Spleen (tissue), 11 donors: ENCODE data around the gene ZBTB5. TPM values are rescaled to one million over a fixed set of nuclear protein-coding genes. Genes with fewer than 3 reads are reported as not detected.
A peak's percentile ranks its signal among the peaks of the same experiment; 100 is the strongest.

ENCODE experiments used
- DNase-seq: peaks from one replicate; pipeline ENCODE4 v3.0.0-alpha.2; 2020
- H3K27ac ChIP-seq, 8 donors: fragments of 200-600 bp; sonication (generic) in 7 of 8; 1 replicate in 4 of 8; 2 replicates in 4 of 8; pipeline versions ENCODE4 v1.5.0 to v1.8.0; 2016 to 2021; ENCODE audit warnings: inconsistent platforms in 4 of 8, mild to moderate bottlenecking in 4 of 8, moderate library complexity in 1 of 8
- H3K27me3 ChIP-seq, 7 donors: fragments of 200-600 bp; sonication (generic) in 6 of 7; replicated peaks in 1 of 7; 1 replicate in 4 of 7; 2 replicates in 3 of 7; pipeline versions ENCODE4 v1.5.0 to v1.8.0; 2016 to 2021; ENCODE audit warnings: inconsistent platforms in 3 of 7, mild to moderate bottlenecking in 1 of 7
- H3K36me3 ChIP-seq, 6 donors: fragments of 200-600 bp; sonication (generic) in 5 of 6; 1 replicate in 4 of 6; 2 replicates in 2 of 6; pipeline versions ENCODE4 v1.5.0 to v1.8.0; 2016 to 2021; ENCODE audit warnings: inconsistent platforms in 2 of 6
- H3K4me1 ChIP-seq, 6 donors: fragments of 200-600 bp; sonication (generic) in 5 of 6; 1 replicate in 3 of 6; 2 replicates in 3 of 6; pipeline versions ENCODE4 v1.5.0 to v1.8.0; 2016 to 2021; ENCODE audit warnings: inconsistent platforms in 3 of 6
- H3K4me3 ChIP-seq, 8 donors: fragments of 200-600 bp; sonication (generic) in 7 of 8; 1 replicate in 4 of 8; 2 replicates in 4 of 8; pipeline versions ENCODE4 v1.5.0 to v1.8.0; 2016 to 2021; ENCODE audit warnings: inconsistent platforms in 4 of 8, mild to moderate bottlenecking in 4 of 8, moderate library complexity in 2 of 8
- H3K9me3 ChIP-seq, 8 donors: fragments of 200-600 bp; sonication (generic) in 7 of 8; 1 replicate in 4 of 8; 2 replicates in 4 of 8; pipeline versions ENCODE4 v1.5.0 to v1.8.0; 2016 to 2021; ENCODE audit warnings: inconsistent platforms in 4 of 8
- CTCF ChIP-seq, 11 experiments: fragments of 200-600 bp in 7 of 11; fragments of 450-650 bp in 4 of 11; sonication (generic) in 4 of 11; IDR thresholded peaks in 8 of 11; conservative IDR thresholded peaks in 3 of 11; 1 replicate in 7 of 11; 2 replicates in 4 of 11; pipeline versions ENCODE4 v1.4.0 to v1.8.0; 2016 to 2021; ENCODE audit warnings: antibody characterized with exemption in 11 of 11, inconsistent platforms in 4 of 11, mild to moderate bottlenecking in 1 of 11
- POLR2A ChIP-seq, 3 donors: fragments of 450-650 bp; IDR thresholded peaks; one replicate each; pipeline ENCODE4 v1.5.1; 2017; ENCODE audit warnings: antibody characterized with exemption in 3 of 3, mild to moderate bottlenecking in 1 of 3
- POLR2AphosphoS5 ChIP-seq, 3 donors: sonication (generic); formaldehyde crosslinking; IDR thresholded peaks; one replicate each; pipeline ENCODE4 v1.5.1; 2017; ENCODE audit warnings: antibody characterized with exemption in 3 of 3
- WGBS, 5 donors: extraction: QIAGEN DNeasy Blood & Tissue Kit in 3 of 5; methylation state at CpG; one replicate each; pipeline versions ENCODE4 v1.1.5 to v1.1.7; 2013 to 2018; 5-methylcytosine and 5-hydroxymethylcytosine counted together
- intact Hi-C: fragments of 100-400 bp; cut with DNase I; formaldehyde crosslinking; loops from one replicate; pipeline ENCODE4 v1.15.0; 2023; ENCODE audit warnings: low total_unique reads
- polyA plus RNA-seq, 3 donors: library from polyadenylated mRNA; stranded (reverse); fragments of 200-250 nt; gene quantifications; one replicate each; pipeline ENCODE4 v1.2.1, GENCODE V29; 2013
- total RNA-seq, 7 donors: library from RNA; depleted of rRNA in 3 of 7; stranded (reverse); fragments of >200 nt in 3 of 7; fragmentation: NEBNext Ultra II Directional in 4 of 7; extraction: Animal tissue kit (Norgen Biotek cat#: 25700) in 4 of 7; gene quantifications; one replicate each; pipeline versions ENCODE4 v1.1.0 to v1.2.1, GENCODE V29; 2016 to 2021
- donor health status: healthy with polysubstance abuse.
- donor health status: DM: no; HTN: no; CAD: no; lungs with moderate emphysema.
- donor health status: DM: no; HTN: no; CAD: no.
- donor health status: Bipolar disorder and iron deficiency.
- donor health status: healthy.
- donor health status: DM: no; HTN: no; CAD: no.
- donor health status: DM: yes; HTN: yes; CAD: no.

The ZBTB5 gene
- total and polyA plus RNA-seq, 10 donors: 4.7 to 15.1 (median 11.5) TPM

- H3K9me3 ChIP-seq: no peaks in the 10 kb centered on the region
- no peak for TF ChIP-seq POLR2A (IDR thresholded peaks at IDR 0.05)
- TF ChIP-seq CTCF (IDR thresholded peaks at IDR 0.05 in 8 of 11, conservative IDR thresholded peaks at IDR 0.05 in 3 of 11): no peak
- H3K27me3 ChIP-seq: no peaks in the 10 kb centered on the region
- peaks cover 0 to 100% (median 74%) of the 10 kb centered on the region in 6 donors for H3K36me3 ChIP-seq
- WGBS, 5 donors: 90 to 97% (median 95%) methylated on average over 6 of the region's 6 CpGs
- H3K4me3 ChIP-seq: no peak overlapping the region
- intact Hi-C loops: no loop called here
- no peak for DNase-seq
- H3K27ac ChIP-seq: no peak overlapping the region
- H3K4me1 ChIP-seq: peaks cover 7 to 25% (median 16%) of the 10 kb centered on the region in 6 donors
Observed at GRCh38 chr9:37437010-37437409, 28.2 kb downstream of the ZBTB5 start.

DNA sequence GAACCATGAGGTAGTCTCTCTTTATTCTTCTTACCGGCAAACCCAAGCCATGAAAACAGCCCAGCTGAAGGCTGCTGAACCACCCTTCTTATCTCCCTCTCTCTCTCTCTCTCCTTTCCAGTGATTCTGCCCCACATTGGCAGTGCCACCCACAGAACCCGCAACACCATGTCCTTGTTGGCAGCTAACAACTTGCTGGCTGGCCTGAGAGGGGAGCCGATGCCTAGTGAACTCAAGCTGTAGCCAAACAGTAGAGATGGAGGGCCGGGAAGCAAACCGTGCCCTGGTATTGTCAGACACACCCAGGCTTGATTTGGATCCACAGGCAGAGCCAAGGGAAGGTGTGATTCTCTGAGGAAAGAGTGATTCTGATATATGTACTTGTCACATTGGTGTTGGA lies 28.7 kb downstream of the ZBTB5 start:
- intact Hi-C loops: no loop called here
- no peak overlapping the region for H3K27ac ChIP-seq
- DNase-seq: no peak

DNA sequence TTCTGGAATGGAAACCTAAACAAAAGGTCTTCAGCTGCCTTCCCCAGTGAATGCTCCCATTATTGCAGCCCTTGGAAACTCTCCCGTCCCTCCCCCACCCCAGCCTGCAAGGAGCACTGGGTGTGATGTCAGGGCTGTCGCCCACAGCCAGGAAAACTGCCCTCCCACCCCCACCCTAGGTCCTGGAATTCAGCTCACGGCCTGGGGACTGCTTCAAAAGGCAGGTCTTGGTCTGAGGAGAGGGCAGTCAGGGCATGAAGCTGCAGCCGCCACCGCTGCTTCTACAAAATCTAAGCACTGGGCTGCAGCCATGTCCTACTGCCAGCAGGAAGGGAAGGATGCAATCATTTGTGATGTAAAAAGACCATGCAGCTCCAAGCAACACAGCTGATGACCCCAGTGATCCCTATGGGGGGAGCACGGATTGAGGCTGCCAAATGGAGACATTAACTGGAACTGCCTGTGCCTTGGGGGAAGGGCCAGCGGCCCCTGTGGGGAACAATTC lies 31.3 kb downstream of the ZBTB5 start:
- Histone ChIP-seq H3K9me3 (no peaks in the 10 kb centered on the region), H3K27ac (peak overlapping the region in 4 of 8 donors; percentile 37 to 47 (median 44)), H3K27me3 (no peaks in the 10 kb centered on the region), H3K4me3 (no peak overlapping the region), H3K4me1 (peaks cover 7 to 37% (median 21%) of the 10 kb centered on the region in 6 donors), H3K36me3 (peaks cover 0 to 100% (median 65%) of the 10 kb centered on the region in 6 donors)
- TF ChIP-seq POLR2AphosphoS5 (IDR thresholded peaks at IDR 0.05) (peak in 2 of 3 donors; percentile 31 to 37), CTCF (IDR thresholded peaks at IDR 0.05 in 8 of 11, conservative IDR thresholded peaks at IDR 0.05 in 3 of 11) (no peak)
- no peak for DNase-seq
- intact Hi-C loops: no loop called here
- WGBS, 5 donors: 64 to 90% (median 83%) methylated on average over 5 to 7 of the region's 7 CpGs

More for the DNA sequence above, 28.7 kb downstream of the ZBTB5 start:
- no peak overlapping the region for H3K4me3 ChIP-seq
- TF ChIP-seq POLR2AphosphoS5 (IDR thresholded peaks at IDR 0.05) (no peak), POLR2A (IDR thresholded peaks at IDR 0.05) (no peak), CTCF (IDR thresholded peaks at IDR 0.05 in 8 of 11, conservative IDR thresholded peaks at IDR 0.05 in 3 of 11) (no peak)
- no peaks in the 10 kb centered on the region for H3K9me3 ChIP-seq
- H3K27me3 ChIP-seq: no peaks in the 10 kb centered on the region
- 94 to 98% (median 95%) methylated on average over 5 of the region's 5 CpGs for WGBS, 5 donors
- peaks cover 0 to 100% (median 69%) of the 10 kb centered on the region in 6 donors for H3K36me3 ChIP-seq
- peaks cover 7 to 29% (median 21%) of the 10 kb centered on the region in 6 donors for H3K4me1 ChIP-seq

- WGBS, 5 donors: 76 to 85% (median 78%) methylated on average over 5 to 6 of the region's 6 CpGs
- intact Hi-C loops: no loop called here
- no peaks in the 10 kb centered on the region for H3K9me3 ChIP-seq
- peaks cover 7 to 37% (median 21%) of the 10 kb centered on the region in 6 donors for H3K4me1 ChIP-seq
- TF ChIP-seq CTCF (IDR thresholded peaks at IDR 0.05 in 8 of 11, conservative IDR thresholded peaks at IDR 0.05 in 3 of 11) (no peak), POLR2A (IDR thresholded peaks at IDR 0.05) (no peak), POLR2AphosphoS5 (IDR thresholded peaks at IDR 0.05) (no peak)
- H3K27ac ChIP-seq: peak overlapping the region in 4 of 8 donors; percentile 14 to 47 (median 42)
- H3K4me3 ChIP-seq: no peak overlapping the region
- no peaks in the 10 kb centered on the region for H3K27me3 ChIP-seq
- no peak for DNase-seq
- peaks cover 0 to 100% (median 64%) of the 10 kb centered on the region in 6 donors for H3K36me3 ChIP-seq
Observed at GRCh38 chr9:37432020-37432419, 33.2 kb downstream of the ZBTB5 start.
